OCI-LY3 (cell line): ENCODE data around the gene GIMAP7.

Source experiments
- H2AFZ ChIP-seq: fragments of 200-600, 300-600 bp; shearing (Covaris generic); 2 replicates; pipeline ENCODE4 v1.6.0; 2014; ENCODE audit warnings: antibody characterized with exemption, low read depth, low read length
- H3K27ac ChIP-seq: fragments of 200-600, 300-600 bp; sonication (generic); 2 replicates; pipeline ENCODE4 v1.5.1; 2014; ENCODE audit warnings: mild to moderate bottlenecking, low read length, moderate library complexity, mixed read lengths
- H3K27me3 ChIP-seq: fragments of 200-600, 300-600 bp; sonication (generic); 2 replicates; pipeline ENCODE4 v1.6.1; 2014; ENCODE audit warnings: low read depth, low read length, mixed read lengths
- H3K36me3 ChIP-seq: fragments of 200-600, 300-600 bp; sonication (generic); replicated peaks from 2 replicates; pipeline ENCODE3; 2014; ENCODE audit warnings: low read depth, low read length, mixed read lengths
- H3K4me1 ChIP-seq: fragments of 300-600, 200-600 bp; sonication (generic); 2 replicates; pipeline ENCODE4 v1.6.1; 2014; ENCODE audit warnings: low read length, mixed read lengths
- H3K4me2 ChIP-seq: fragments of 200-600, 300-600 bp; sonication (generic); 2 replicates; pipeline ENCODE4 v1.6.1; 2014; ENCODE audit warnings: low read length, mixed read lengths
- H3K4me3 ChIP-seq: fragments of 300-600, 200-600 bp; sonication (generic); 2 replicates; pipeline ENCODE4 v1.5.1; 2014; ENCODE audit warnings: antibody characterized with exemption, mild to moderate bottlenecking, low read length, moderate library complexity
- H3K79me2 ChIP-seq: fragments of 300-600, 200-600 bp; shearing (Covaris generic); 2 replicates; pipeline ENCODE4 v1.6.1; 2014; ENCODE audit warnings: mild to moderate bottlenecking, low read length, mixed read lengths
- H3K9ac ChIP-seq: fragments of 300-600, 200-600 bp; shearing (Covaris generic); 2 replicates; pipeline ENCODE4 v1.6.0; 2014; ENCODE audit warnings: mild to moderate bottlenecking, low read length, moderate library complexity
- H3K9me3 ChIP-seq: fragments of 200-600, 300-600 bp; shearing (Covaris generic); 2 replicates; pipeline ENCODE4 v1.6.1; 2014; ENCODE audit warnings: low read length, mixed read lengths; ENCODE audit not compliant: insufficient read depth
- H4K20me1 ChIP-seq: fragments of 200-600, 300-600 bp; sonication (generic); 2 replicates; pipeline ENCODE4 v1.6.1; 2016; ENCODE audit warnings: low read length, mixed read lengths; ENCODE audit not compliant: insufficient read depth
- EZH2phosphoT487 ChIP-seq: fragments of 200-600 bp; shearing (Covaris generic); IDR thresholded peaks from 2 replicates; pipeline ENCODE4 v1.6.1; 2018; ENCODE audit warnings: antibody characterized with exemption, mixed run types, low read depth
- TF ChIP-seq, protein P1 (sequence below): fragments of 200-600, 300-600 bp; sonication (generic); IDR thresholded peaks from 2 replicates; pipeline ENCODE4 v1.5.1; 2014; ENCODE audit warnings: antibody characterized with exemption, low read length, low read depth

GIMAP7 gene

DNA sequence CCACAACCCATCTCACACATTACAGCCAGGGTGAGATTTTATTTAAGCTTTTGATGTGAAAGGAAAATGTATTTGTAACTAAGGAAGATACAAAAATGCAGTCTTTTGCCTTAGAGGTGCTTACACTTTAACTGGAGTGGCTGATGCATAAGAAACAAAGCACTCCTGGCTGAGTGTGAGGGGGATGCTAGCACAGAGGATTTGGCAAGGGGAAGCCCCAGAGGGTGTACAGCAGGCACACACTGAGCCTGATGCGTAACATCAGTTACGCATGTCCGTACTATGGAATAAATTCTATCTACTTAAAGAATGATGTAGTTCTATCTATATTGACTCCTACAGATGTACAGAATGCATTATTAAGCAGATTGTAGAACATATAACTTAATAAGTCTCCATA lies 46.4 kb upstream of the GIMAP7 start:
- no peak overlapping the region for H2AFZ ChIP-seq
- no peaks in the 10 kb centered on the region for H3K4me1 ChIP-seq
- H3K36me3 ChIP-seq, result no peaks in the 10 kb centered on the region
- no peaks in the 10 kb centered on the region for H4K20me1 ChIP-seq
- H3K27me3 ChIP-seq, result peaks cover 37% of the 10 kb centered on the region
- H3K9ac ChIP-seq, result no peak overlapping the region
- H3K79me2 ChIP-seq, result no peaks in the 10 kb centered on the region
- TF ChIP-seq, protein P1, sequence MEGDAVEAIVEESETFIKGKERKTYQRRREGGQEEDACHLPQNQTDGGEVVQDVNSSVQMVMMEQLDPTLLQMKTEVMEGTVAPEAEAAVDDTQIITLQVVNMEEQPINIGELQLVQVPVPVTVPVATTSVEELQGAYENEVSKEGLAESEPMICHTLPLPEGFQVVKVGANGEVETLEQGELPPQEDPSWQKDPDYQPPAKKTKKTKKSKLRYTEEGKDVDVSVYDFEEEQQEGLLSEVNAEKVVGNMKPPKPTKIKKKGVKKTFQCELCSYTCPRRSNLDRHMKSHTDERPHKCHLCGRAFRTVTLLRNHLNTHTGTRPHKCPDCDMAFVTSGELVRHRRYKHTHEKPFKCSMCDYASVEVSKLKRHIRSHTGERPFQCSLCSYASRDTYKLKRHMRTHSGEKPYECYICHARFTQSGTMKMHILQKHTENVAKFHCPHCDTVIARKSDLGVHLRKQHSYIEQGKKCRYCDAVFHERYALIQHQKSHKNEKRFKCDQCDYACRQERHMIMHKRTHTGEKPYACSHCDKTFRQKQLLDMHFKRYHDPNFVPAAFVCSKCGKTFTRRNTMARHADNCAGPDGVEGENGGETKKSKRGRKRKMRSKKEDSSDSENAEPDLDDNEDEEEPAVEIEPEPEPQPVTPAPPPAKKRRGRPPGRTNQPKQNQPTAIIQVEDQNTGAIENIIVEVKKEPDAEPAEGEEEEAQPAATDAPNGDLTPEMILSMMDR, result no peak
- TF ChIP-seq EZH2phosphoT487, result no peak
- H3K4me3 ChIP-seq, result no peak overlapping the region
- H3K27ac ChIP-seq, result no peak overlapping the region
- H3K9me3 ChIP-seq, result no peaks in the 10 kb centered on the region
- H3K4me2 ChIP-seq, result no peak overlapping the region

DNA sequence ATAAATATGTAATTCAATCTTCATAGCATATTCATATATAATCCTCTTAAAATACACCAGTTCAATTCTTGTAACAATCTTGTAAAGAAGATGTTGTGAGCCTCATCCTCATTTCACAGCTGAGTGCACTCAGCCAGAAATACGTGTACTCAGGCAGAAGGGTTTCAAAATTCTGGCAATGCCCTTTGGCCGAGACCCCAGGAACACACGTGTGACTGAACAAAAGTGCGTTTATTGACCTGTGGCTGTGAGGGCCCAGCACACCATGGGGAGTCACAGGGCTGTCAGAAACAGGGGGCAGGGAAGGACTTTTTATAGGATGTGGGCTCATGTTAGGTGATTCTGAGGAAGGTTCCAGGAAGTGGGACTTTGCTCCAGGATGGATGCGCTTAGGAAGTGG lies 42.8 kb upstream of the GIMAP7 start:
- Histone ChIP-seq H3K4me1 (no peaks in the 10 kb centered on the region), H3K4me2 (no peak overlapping the region), H3K9me3 (no peaks in the 10 kb centered on the region), H4K20me1 (no peaks in the 10 kb centered on the region), H3K79me2 (no peaks in the 10 kb centered on the region), H3K27ac (no peak overlapping the region), H3K4me3 (no peak overlapping the region), H3K27me3 (peaks cover 38% of the 10 kb centered on the region), H3K9ac (no peak overlapping the region), H2AFZ (no peak overlapping the region), H3K36me3 (no peaks in the 10 kb centered on the region)
- TF ChIP-seq, protein P1, result no peak
- TF ChIP-seq EZH2phosphoT487, result no peak

- no peaks in the 10 kb centered on the region for H3K36me3 ChIP-seq
- no peaks in the 10 kb centered on the region for H3K4me1 ChIP-seq
- H3K4me3 ChIP-seq, result no peak overlapping the region
- H3K4me2 ChIP-seq, result no peak overlapping the region
- no peak overlapping the region for H3K27ac ChIP-seq
- no peaks in the 10 kb centered on the region for H4K20me1 ChIP-seq
- no peak overlapping the region for H3K9ac ChIP-seq
- no peak overlapping the region for H2AFZ ChIP-seq
- H3K9me3 ChIP-seq, result no peaks in the 10 kb centered on the region
- TF ChIP-seq, protein P1, result no peak
- TF ChIP-seq EZH2phosphoT487, result no peak
- H3K79me2 ChIP-seq, result no peaks in the 10 kb centered on the region
- H3K27me3 ChIP-seq, result peaks cover 34% of the 10 kb centered on the region
Measured at GRCh38 chr7:150473902-150474301, 40.8 kb upstream of the GIMAP7 start.

GRCh38 chr7:150476285-150476684 lies 38.4 kb upstream of the GIMAP7 start:
- Histone ChIP-seq H3K4me2 (no peak overlapping the region), H4K20me1 (no peaks in the 10 kb centered on the region), H3K79me2 (no peaks in the 10 kb centered on the region), H3K4me1 (no peaks in the 10 kb centered on the region), H3K9ac (no peak overlapping the region), H3K27me3 (peaks cover 33% of the 10 kb centered on the region), H3K36me3 (no peaks in the 10 kb centered on the region), H3K27ac (no peak overlapping the region), H3K4me3 (no peak overlapping the region), H2AFZ (no peak overlapping the region), H3K9me3 (no peaks in the 10 kb centered on the region)
- TF ChIP-seq EZH2phosphoT487, result no peak
- TF ChIP-seq, protein P1, result no peak
